NCI-H345 treated with DMSO at 0.1 percent for 48 hours (cell line): ENCODE measurements around the gene LRRC74B.
A peak's percentile ranks its signal among the peaks of the same experiment; 100 is the strongest.
"Not testable (repeated sequence)": the region's sequence is repeated elsewhere in the genome, so short reads cannot be mapped to it uniquely, and the experiment has no call there.

Experiments used
- DNase-seq: peaks from one replicate; lab custom pipeline; 2025; ENCODE audit not compliant: unreplicated experiment; lab: John Stamatoyannopoulos, UW

The LRRC74B gene, protein sequence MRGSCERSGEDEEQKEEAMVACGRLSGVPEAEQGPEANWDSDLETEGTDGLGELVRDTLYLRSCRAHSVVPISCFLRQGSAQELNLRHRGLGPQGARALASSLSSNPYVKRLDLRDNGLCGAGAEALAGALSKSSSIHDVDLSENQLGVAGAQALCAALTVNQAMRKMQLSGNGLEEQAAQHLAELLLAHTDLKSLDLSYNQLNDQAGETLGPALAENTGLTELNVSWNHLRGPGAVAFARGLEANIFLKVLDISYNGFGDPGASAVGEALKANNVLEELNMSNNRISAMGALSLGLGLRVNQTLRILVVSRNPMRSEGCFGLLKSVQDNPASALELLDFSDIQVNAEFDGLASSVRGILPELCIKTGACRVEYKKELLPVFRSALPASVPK

DNA sequence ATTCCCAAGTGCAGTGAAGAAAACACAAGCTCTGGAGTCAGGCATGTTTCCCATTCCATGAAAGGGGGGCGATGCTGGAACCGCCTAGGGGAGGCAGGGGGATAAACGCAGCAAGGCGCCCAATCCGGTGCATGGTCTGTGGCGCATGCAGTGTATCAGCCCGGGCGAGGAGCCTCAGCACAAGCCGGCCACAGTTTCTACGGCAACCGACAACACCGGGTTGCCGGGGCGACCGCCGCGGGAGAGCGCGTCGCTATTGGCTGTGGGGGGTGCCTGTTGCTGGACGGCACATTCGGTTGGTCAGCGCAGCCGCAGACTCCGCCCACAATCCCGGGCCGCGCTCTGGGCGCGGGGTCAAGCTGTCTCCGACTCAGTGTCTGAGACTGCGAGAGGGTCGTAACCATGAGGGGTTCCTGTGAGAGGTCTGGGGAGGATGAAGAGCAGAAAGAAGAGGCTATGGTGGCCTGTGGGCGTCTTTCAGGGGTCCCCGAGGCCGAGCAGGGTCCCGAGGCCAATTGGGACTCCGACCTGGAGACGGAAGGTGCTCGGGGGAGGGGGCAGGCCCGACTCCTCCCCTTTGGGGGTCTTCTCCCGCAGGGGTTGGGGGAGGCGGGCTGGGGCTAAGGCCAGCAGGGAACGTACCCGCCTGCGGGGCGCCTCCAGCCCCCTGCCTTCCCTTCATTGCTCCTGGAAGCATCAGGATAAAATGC, at the start of gene LRRC74B:
Gene LRRC74B, plus strand, starts transcription at position 362 of the 710 bp plus-strand sequence. Its CDS starts 41 bp downstream, at position 403.
- DNase-seq, result peak; percentile 78

DNA sequence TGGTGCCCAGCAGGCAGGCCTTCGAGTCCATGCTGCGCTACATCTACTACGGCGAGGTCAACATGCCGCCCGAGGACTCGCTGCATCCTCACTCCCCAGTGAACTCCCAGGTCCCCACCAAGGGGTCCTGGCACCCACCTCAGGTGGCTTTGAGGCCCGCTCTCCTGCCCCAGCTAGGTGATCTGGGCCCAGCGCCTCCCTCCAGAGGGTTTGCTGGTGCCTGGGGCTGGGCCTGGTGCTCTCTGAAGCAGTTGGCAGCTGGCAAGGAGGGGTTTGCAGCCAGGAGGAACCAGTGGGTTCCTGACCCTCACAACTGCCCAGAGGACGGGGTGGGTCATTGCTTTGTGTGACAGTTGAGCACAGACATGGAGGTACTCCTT, 49.7 kb upstream of the LRRC74B start:
- no peak for DNase-seq

DNA sequence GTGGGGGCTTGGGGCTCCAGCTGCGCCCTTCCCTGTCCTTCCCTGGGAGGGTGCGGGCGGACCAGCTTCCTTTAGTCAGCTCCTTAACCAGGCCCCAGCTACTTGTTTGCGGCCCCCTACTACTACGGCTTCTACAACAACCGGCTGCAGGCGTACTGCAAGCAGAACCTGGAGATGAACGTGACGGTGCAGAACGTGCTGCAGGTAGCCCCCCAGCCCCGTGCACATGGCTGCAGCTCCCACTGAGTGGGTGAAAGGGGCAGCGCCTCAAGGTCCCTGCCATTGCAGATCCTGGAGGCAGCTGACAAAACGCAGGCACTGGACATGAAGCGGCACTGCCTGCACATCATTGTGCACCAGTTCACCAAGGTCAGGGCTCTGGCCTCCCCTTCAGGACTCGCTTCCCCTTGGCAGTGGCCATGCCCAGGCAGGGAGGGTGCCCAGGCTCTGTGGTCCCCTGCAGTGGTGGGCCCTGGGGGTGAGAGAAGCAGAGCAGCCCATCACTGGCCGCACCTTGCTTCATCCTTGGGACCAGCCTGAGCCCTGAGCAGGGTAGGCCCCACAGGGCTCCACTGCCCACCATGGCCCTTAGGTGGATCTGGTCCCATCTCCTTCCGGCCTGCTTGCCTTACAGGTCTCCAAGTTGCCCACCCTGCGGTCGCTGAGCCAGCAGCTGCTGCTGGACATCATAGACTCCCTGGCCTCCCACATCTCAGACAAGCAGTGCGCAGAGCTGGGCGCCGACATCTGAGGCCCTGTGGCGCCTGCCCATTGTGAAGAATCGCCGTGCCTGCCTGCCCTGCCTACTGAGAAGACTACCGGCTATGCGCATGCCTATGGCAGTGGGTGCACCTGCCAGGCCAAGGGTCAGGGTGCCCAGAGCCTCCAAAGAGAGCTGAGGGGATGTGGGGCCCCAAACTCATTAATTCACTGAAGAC, 48.9 kb upstream of the LRRC74B start:
- DNase-seq, result no peak

DNA sequence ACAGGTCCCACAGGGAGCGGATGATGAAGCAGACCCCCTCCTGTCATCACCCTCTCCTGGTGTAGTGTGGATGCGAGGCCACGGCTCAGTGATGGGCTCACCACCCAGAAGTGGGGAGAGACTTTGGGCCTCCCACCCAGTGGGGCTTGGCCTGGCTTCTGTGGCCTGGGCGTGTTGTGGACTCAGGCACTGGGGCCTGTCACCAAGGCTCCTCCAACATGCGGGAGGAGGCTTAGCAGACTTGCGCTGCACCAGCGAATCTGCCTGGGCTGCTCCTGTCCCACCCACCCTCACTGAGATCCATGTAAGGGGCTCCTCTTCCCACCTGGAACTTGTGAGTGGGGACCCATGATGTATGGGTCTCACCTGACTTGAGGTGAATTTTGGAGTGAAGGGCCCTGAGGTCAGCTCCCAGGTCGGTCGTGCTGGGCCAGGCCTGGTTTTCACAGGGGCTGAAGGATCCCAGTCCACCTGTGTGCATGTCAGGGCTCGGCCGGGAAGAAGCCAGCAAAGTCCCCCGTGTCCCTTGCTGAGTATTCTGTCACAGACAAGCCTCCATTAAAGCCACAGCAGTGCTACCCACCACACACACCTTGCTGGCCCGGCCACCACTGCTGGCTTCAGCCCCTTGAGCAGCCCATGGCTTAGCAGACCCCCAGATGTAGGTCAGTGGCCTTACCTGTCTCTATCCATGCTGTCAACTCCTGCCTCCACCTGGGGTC, 48.0 kb upstream of the LRRC74B start:
- DNase-seq, result no peak

DNA sequence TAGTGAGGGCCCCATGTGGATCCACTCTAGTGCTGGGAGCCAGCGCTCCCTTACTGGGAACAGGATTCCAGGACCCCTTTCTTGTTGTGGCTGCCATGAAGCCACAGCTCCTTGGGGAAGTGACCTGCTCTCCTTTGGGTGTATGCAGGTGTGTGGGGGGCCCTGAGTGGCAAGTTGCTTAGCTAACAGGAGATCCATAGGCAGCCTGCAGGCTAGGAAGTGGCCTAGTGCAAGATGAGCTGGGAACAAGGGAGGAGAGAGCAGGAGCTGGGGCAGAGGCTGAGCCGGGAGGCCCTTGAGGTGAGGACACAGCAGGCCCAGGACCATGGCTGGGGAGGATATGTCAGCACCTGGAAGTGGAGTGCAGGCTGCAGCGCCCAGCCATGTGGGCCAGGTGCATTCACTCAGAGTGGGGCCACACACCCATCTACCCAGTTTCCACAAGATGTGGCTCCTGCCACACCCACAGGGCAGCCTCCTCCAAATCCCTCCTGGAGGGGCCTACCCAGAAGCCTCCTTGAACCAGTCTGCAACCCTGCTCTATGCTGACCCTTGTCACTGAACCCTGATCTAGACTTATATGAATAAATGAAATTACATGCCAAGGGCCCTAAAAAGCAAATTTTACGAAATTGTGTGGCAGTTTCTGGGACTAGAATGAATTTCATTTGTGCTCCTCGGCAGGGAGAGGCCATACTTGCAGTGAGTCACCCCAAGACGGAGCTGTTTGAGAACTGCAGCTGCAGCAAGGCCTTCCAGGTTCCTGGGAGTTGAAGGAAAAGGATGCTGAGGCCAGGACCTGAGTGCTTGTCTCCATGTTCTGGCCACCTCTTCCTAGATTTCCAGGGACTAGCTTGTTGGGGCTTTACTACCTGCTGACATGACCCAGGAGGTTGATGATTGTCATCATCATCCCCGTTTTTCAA, 47.1 kb upstream of the LRRC74B start:
- DNase-seq, result no peak

DNA sequence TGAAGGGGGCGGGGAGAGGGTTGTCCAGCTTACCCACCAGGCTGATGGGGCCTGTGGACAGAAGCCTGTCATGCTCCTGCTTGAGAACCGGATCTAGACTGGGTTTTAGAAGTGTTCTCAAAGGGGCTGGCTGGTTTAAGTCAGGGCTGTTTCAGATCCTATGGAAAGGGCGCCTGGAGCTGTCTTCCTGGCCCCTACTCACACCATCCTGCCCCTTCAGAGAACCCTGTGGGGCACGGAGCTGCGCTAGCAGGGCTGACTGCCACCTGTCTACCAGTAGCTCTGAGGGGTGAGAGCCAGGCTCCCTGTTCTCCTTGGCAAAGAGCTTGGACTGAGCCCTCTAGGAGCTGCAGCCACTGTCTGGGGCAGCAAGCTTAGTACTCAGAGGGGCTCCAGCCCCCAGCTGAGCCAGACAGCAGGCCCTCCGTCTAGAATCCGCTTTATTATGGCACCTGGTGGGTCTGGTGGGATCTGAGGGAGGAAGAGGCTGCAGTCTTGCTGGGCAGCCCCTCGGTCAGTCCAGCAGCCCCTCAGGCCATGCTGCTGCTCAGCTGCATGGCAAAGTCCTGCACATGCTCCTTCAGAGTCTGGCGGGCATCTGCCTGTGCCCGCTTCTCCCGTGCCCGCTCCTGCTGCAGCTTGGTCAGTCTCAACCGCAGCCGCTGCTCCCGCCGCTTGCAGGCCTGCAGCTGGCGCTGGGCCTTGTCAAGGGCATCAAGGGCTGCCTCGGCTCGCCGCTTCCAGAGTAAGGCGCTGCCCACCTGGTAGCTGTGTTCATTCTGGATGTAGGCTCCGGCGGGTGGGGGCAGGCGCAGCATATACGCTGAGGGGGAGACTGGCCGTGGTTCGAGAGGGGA, 46.2 kb upstream of the LRRC74B start:
- DNase-seq, result no peak

DNA sequence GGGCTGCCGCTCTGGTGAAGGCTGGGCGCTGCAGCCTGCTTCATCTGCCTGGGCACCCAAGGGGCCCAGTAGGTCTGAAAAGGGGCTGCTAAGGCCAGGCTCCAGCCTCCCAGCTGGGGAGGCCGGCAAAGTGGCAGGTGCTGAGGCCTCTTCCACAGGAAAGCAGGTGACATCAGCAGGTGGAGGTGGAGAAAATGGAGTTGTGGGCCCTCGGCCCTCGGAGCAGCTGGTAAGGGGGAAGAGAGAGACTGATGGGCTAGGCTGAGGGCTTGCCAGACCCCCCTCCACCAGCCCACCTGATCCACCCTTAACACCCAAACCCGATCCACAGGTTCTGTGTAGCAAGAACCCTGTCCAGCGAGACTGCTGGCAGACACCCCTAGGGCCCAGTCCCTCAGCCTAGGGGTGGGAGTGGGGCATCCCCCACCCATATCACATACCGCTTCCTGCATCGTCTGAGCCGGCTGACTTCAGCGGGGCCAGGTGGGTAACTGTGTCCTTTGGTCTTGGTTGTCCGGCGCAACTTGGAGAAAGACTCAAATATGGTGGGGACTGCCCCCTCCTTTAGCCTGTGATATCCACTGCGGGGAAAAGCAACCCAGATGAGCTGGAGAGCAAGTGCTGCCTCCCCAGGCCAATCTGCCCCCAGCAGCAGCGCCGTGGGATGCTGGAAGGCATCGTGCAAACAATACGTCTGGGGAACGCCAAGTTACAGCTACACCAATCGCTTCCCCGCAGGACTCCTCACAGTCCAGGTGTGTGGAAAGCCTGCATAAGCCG, 45.3 kb upstream of the LRRC74B start:
- DNase-seq, result no peak

DNA sequence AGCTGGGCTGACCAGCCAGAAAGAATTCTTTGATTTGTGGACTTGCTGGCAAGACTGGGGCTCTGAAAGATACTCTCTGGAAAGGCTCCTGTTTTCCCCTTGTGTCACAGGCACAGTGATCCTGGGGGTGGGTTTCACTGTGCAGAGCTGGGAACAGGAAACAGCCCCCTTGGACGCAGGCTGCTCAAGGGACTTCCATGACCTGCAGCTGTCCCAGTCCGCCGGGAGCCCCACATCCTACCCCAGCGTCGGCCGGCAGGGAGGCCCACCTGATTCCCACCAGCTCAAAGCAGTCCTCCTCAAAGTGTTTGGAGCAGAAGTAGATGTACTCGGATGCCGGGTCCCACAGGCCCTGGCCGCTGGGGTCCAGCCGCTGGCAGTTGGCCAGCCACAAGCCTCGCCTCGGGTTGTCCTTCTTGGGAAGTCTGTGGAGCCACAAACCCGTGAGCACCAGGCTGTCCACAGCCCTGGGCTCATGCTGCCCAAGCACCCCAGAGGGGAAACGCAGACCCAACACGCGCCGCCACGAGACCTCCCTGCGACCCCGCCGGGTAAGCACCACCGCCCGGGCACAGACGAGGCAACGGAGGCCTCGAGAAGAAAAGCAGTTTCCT, 44.7 kb upstream of the LRRC74B start:
- DNase-seq, result no peak

DNA sequence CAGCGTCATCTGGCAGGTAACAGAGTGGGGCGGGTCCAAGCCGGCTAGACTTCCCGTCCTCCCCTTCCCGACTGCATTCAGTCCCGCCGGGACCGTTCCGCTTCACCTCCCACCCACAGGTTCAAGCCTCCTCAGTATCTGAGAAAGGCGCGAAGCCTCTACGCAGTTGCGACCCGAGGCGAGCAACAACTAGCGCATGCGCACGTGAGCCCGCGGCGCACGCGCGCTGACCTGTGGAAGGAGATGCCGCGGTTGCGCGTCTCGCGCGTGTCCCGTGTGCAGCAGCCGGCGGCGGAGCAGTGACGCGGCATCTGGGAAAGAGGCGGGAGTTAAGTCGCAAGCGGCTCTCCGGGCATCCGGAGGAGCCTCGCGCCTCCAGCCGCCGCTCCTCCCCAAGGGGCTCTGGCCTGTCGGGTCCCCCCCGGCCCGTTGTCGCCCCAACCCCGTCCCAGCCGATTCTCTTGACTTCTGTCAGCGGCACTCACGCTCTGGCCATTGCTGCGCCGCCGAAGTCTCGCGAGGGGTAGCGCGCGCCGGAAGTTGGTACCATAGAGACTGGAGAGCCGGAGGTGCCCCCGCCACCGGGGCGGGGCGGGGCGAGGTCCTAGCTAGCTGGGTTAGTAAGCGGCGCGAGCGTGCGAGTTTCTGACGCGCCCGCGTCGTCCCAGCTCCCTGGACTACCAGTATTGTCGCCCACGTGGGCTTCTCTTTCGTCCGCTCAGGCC, 44.0 kb upstream of the LRRC74B start, which contains the start of gene THAP7:
Gene THAP7, minus strand, starts transcription at position 518 of the 725 bp plus-strand sequence. Its CDS starts 207 bp downstream, at position 311.
- DNase-seq, result peak; percentile 63

DNA sequence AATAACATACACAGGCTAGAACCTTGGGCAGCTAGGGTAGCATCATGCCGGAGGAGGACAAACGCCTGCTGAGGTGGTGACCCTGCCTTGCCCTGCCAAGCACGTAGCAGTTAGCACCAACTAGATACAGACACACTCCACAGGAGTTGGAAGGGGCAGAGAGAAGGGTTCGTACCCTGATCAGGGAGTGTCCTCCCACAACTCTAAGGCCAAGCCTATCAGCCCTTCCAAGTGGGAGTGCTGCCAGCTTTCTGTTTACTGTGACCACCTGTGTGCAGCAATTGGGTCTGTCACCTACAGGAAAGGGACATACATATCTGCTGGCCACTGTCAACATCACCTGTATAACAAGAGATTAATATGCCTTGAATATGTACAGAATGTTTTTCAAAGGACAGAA, 42.0 kb upstream of the LRRC74B start:
- DNase-seq, result no peak

DNA sequence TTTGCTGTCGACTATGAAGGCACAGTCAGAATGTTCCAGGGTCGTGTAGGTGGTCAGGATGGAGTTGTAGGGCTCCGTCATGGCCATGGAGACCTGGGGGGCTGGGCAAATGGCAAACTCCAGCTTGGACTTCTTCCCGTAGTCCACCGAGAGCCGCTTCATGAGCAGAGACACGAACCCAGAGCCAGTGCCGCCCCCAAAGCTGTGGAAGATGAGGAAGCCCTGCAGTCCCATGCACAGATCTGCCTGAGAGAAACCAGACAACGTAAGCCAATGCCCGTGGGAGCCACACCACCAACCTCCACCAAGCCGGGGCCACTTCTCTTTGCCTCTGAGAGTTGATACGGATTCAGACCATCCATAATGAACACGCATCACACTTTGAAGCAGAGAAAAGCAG, 36.5 kb upstream of the LRRC74B start:
- not testable (repeated sequence) for DNase-seq

DNA sequence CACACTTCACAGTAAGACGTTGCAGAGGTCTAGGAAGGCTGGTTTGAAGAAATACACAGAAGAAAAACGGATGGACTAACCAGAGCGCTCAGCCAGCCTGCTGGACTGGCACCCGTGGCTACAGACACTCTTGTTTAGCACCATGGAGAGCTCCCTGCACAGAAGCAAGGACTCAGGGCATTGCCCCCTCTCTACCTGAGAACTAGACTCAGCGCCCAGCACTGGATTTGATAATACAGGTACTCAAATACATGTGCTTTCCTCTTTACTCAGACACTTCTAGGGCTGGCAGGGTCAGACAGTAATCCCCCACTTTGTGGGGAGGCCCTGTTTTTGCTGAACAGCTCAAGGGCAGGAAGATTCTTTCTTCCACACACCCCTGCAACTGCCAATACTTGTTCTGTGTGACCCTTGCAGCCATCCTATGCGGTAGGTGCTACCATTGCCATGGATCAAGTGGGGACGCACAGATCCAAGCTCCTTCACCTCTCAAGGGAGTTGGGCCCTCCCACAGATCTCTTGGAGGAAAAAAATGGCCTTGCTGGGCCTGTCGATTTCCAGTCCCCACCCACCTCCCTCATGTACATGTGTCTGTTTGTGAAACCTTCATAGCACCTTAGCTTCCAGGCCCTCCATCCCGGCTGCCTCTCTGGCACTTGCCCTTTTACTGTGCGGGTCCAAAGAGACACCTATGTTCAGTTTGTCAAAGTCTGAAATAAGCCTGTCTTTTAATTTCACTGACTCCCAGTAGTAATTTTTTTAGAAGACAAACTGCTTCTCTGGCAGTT, 35.9 kb upstream of the LRRC74B start:
- no peak for DNase-seq

DNA sequence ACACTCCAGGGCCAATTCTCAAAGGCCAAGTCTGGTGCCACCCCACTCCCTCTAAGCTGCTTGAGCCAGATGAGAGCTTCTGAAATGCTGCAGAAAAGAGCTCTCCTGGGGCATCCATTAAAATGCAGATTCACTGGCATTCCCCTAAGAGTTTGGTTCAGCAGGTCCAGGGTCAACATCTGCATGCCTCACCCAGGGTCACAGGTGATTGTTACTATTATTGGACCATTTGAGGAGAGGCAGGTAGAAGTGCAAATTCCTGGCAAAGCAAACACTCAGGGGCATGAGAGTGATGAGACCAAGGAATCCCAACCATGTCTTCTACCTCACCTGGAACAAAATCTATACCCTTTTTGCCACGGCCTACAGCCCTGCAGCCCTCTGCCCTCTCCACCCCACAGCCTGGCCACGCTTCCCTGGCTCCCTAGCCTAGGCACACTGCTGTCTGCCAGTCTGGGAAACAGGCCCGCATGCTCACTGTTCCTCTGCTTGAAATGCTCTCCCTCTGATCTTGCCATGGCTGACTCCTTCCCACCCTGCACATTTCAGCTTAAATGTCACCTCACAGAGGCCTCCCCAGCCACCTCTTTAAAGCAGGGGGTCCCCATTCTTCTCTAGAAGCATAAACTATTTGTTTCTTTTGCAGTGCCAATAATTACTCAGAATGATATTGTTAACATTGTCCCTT, 35.2 kb upstream of the LRRC74B start:
- no peak for DNase-seq

DNA sequence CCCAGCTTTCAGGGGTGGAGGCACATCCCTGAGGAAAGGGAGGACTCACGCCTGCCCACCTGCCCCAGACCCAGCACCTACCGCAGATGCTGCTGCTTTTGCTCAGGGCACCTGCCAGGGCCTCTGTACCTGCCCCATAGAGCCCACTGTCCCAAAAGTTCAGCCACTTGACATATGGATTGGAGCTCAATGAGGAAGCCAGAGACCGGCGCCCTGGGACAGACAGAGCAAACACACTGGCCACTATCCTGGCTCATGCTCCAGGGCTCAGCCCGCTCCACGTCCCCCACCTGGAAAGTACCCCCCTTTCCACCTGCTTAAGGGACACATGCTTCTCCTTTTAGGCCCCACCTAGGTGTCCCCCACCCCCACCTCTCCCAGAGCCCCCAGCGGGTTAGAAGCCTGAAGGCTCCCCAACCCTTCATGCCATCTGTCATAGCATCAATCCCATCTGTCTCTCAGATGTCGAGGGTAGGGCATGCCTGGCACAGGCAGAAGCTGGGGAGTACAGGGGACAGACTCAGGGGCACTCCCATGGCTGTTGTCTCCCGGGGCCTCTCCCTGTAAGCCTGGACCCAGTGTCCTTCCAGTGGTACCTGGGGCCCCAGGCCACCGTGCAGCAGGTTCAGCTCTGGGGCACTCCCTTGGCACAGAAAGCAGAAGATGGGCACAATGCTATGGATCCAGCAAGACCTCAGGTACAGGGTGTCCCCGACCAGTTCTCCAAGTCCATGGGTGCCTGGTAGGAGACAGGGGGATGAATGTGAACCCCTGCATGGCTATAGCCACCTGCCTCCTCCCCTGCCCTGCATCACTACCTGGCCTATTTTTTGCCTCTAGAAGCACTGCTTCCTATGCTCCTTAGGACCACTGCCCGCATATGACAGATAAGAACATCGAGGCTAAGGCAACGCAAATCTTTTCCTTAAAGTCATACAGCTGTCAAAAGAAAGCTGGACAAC, 33.0 kb upstream of the LRRC74B start:
- DNase-seq, result no peak
